Liver (tissue), 3 donors: ENCODE results near the gene ADAM19.

Experiments used
- ATF3 ChIP-seq: IDR thresholded peaks from 2 replicates; pipeline ENCODE4 v1.6.1; 2016; ENCODE audit warnings: antibody characterized with exemption
- CTCF ChIP-seq: fragments of 150-350 bp; IDR thresholded peaks from 2 replicates; pipeline ENCODE4 v1.5.1; 2017; ENCODE audit warnings: improper control_type of control experiment, low read depth, low read length; ENCODE audit not compliant: missing input control
- EGR1 ChIP-seq, 2 donors: IDR thresholded peaks; 2 replicates each; pipeline ENCODE4 v1.6.1; 2016 to 2018; ENCODE audit warnings: antibody characterized with exemption in 2 of 2, low read depth in 2 of 2
- MAX ChIP-seq: IDR thresholded peaks from 2 replicates; pipeline ENCODE4 v1.6.1; 2016; ENCODE audit warnings: antibody characterized with exemption
- REST ChIP-seq: IDR thresholded peaks from 2 replicates; pipeline ENCODE4 v1.6.1; 2016; ENCODE audit warnings: antibody characterized with exemption, mild to moderate bottlenecking
- YY1 ChIP-seq: IDR thresholded peaks from 2 replicates; pipeline ENCODE4 v1.6.1; 2016; ENCODE audit warnings: antibody characterized with exemption, mild to moderate bottlenecking
- ZBTB33 ChIP-seq: IDR thresholded peaks from 2 replicates; pipeline ENCODE4 v1.6.1; 2016; ENCODE audit warnings: antibody characterized with exemption
- donor health status: healthy.
- donor health status: healthy.

GRCh38 chr5:157528036-157528632 is 47.4 kb downstream of the ADAM19 start:
- TF ChIP-seq CTCF, result no peak
- TF ChIP-seq ZBTB33, result no peak
- no peak for TF ChIP-seq MAX
- no peak for TF ChIP-seq EGR1 (IDR thresholded peaks at IDR 0.05; ENCODE audit: low read depth in 2 of 2)
- TF ChIP-seq REST, result no peak
- TF ChIP-seq ATF3, result no peak
- no peak for TF ChIP-seq YY1
